Tongue (tissue), 2 donors: ENCODE measurements around the gene C6orf89. TPM values are rescaled to one million over a fixed set of nuclear protein-coding genes. Genes with fewer than 3 reads are reported as not detected.

Experiments
- DNase-seq: peaks from one replicate; pipeline ENCODE4 v3.0.0-alpha.2; 2015
- total RNA-seq: library from RNA; depleted of rRNA; stranded (reverse); fragments of >200 nt; gene quantifications from one replicate; pipeline ENCODE4 v1.2.3, GENCODE V29; 2014

C6orf89 gene
- total RNA-seq, 1 donor from 2014 or later, result 40.0 TPM

GRCh38 chr6:36969988-36970891 is 84.5 kb downstream of the C6orf89 start:
- no peak for DNase-seq

GRCh38 chr6:36970892-36971842 is 85.4 kb downstream of the C6orf89 start:
- no peak for DNase-seq

- no peak for DNase-seq
Observed at GRCh38 chr6:36971921-36972673, 86.3 kb downstream of the C6orf89 start.

GRCh38 chr6:36973190-36973589 is 87.4 kb downstream of the C6orf89 start:
- no peak for DNase-seq

- no peak for DNase-seq
Observed at GRCh38 chr6:36973647-36974046, 87.9 kb downstream of the C6orf89 start.

GRCh38 chr6:36975231-36976006 is 89.7 kb downstream of the C6orf89 start:
- no peak for DNase-seq

- no peak for DNase-seq
Observed at GRCh38 chr6:36976007-36976264, 90.2 kb downstream of the C6orf89 start.

- DNase-seq, result no peak
Observed at GRCh38 chr6:36976509-36976908, 90.8 kb downstream of the C6orf89 start.

GRCh38 chr6:36976931-36977330 is 91.2 kb downstream of the C6orf89 start:
- DNase-seq, result no peak

- no peak for DNase-seq
Observed at GRCh38 chr6:36977470-36977941, 91.8 kb downstream of the C6orf89 start.

Other genes starting within 250 kb of the C6orf89 start
- gene CDKN1A, start 207.2 kb upstream of the C6orf89 start, total RNA-seq, result 99.0 TPM
- 0.62 TPM for gene RAB44, start 188.1 kb upstream of the C6orf89 start, total RNA-seq
- gene CPNE5, start 46.5 kb upstream of the C6orf89 start, total RNA-seq, result 8.7 TPM
- 29.1 TPM for gene PPIL1, start 11.1 kb upstream of the C6orf89 start, total RNA-seq
- gene PI16, start 68.8 kb downstream of the C6orf89 start, total RNA-seq, result 25.3 TPM
- 157 TPM for gene MTCH1, start 100.2 kb downstream of the C6orf89 start, total RNA-seq
- 13.1 TPM for gene FGD2, start 119.7 kb downstream of the C6orf89 start, total RNA-seq